Fibroblast of the aortic adventitia (primary cell): Measurements from ENCODE around the gene KLHL26. TPM values are rescaled to one million over a fixed set of nuclear protein-coding genes. Genes with fewer than 3 reads are reported as not detected.

Experiments used
- DNase-seq: peaks from one replicate; pipeline ENCODE4 v3.0.0-alpha.2; 2010; ENCODE audit warnings: low read depth
- H3K4me3 ChIP-seq: 2 replicates; pipeline ENCODE4 v1.5.1; 2011; ENCODE audit warnings: low read depth, mild to moderate bottlenecking, control low read depth, low read length, moderate library complexity
- total RNA-seq: library from RNA; depleted of rRNA; stranded (reverse); fragments of >200 nt; gene quantifications from 2 replicates; pipeline ENCODE4 v1.2.3, GENCODE V29; 2012; ENCODE audit warnings: low replicate concordance
- TF ChIP-seq, protein P1 (sequence below): IDR thresholded peaks from 2 replicates; pipeline ENCODE4 v1.5.1; 2011; ENCODE audit warnings: mild to moderate bottlenecking, low read length, control low read depth, inconsistent platforms; ENCODE audit not compliant: insufficient read depth

Gene KLHL26
- total RNA-seq, 1 donor, result 3.9 TPM

DNA sequence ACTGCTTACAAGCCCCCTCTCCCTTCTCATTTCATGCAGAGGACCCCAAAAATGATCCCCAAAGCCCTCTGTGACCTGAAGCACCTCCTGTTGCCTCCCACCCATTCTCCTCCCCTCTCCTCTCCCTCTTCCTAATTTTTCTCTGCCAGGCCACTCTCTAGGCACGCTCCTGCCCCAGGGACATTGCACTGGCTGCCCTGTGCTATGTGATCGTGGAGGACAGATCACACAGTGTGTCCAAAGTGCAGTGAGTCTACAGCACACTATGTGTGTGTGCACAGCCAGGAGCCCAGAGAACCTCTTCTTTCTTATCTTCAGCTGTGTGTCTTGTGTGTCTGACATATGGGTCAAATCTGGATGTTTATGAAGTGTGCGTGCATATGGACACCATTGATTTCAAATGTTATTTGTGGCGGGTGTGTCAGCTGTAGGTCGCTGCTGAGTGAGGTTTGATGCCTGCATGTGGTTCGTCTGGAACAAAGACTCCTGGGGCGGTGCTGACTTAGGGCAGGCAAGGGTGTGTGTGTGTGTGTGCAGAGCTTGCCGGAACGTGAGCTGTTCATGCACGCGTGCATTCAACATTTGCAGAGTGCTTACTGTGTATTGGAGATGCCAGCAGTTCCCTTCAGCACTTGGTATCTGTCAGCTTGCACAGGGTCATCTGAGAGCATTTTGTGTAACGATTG, 2.1 kb upstream of the KLHL26 start:
- TF ChIP-seq, protein P1, sequence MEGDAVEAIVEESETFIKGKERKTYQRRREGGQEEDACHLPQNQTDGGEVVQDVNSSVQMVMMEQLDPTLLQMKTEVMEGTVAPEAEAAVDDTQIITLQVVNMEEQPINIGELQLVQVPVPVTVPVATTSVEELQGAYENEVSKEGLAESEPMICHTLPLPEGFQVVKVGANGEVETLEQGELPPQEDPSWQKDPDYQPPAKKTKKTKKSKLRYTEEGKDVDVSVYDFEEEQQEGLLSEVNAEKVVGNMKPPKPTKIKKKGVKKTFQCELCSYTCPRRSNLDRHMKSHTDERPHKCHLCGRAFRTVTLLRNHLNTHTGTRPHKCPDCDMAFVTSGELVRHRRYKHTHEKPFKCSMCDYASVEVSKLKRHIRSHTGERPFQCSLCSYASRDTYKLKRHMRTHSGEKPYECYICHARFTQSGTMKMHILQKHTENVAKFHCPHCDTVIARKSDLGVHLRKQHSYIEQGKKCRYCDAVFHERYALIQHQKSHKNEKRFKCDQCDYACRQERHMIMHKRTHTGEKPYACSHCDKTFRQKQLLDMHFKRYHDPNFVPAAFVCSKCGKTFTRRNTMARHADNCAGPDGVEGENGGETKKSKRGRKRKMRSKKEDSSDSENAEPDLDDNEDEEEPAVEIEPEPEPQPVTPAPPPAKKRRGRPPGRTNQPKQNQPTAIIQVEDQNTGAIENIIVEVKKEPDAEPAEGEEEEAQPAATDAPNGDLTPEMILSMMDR, result no peak
- peak; percentile 32 for DNase-seq
- H3K4me3 ChIP-seq, result no peak overlapping the region

DNA sequence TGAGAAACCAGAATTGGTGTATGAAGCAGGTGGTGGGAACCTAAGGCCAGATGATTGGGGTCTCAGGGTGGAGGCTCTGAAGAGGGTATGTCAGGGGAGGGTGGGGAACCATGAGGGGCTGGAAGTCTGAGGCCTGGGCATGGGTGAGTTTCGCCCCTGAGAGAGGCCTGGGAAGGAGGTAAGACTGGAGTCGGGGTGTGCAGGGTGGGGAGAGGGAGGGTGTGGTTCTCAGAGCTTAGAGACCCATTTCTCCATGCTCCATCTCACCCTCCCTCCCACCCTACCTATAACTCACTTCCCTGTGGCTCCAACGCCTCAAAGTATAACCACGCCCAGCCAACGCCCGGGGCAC, 1.0 kb upstream of the KLHL26 start:
- TF ChIP-seq, protein P1, result no peak
- DNase-seq, result no peak
- H3K4me3 ChIP-seq, result no peak overlapping the region

DNA sequence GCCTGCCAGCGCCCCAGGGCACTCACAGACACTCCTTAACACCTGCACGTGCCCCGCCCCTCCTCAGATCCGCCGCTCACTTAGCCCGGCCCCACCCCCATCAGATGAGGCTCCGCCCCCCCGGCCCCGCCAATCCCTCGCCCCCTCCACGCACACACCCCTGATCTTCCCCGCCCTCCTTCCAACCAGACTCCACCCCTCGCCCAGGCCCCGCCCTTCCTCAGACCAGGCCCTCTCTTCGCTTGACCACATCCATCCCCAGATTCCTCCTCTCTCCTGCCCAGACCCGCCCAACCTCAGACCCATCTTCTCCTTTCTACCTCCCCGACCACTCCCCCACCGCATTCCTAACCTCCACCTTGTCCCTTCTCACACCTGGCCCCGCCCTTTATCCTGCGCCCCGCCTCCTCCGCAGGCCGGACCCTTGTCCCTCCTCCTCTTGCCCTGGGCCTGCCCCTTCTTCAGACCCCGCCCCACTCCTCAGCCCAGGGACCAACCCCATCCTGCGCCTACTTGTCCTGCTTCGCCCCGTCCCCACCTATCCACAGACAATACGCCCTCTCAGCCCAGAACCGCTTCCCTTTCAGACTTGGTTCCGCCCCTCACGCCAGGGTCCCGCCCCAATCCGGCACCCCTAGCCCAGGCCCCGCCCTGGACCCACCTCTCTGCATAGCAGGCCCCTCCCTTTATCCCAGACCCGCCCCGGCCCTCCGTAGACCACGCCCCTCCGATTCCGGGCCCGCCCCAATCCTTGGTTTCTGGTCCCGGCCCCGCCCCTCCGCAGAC, 452 bp upstream of the KLHL26 start:
- peak overlapping the region; percentile 86 for H3K4me3 ChIP-seq
- peak; percentile 93 for DNase-seq
- TF ChIP-seq, protein P1, result no peak

DNA sequence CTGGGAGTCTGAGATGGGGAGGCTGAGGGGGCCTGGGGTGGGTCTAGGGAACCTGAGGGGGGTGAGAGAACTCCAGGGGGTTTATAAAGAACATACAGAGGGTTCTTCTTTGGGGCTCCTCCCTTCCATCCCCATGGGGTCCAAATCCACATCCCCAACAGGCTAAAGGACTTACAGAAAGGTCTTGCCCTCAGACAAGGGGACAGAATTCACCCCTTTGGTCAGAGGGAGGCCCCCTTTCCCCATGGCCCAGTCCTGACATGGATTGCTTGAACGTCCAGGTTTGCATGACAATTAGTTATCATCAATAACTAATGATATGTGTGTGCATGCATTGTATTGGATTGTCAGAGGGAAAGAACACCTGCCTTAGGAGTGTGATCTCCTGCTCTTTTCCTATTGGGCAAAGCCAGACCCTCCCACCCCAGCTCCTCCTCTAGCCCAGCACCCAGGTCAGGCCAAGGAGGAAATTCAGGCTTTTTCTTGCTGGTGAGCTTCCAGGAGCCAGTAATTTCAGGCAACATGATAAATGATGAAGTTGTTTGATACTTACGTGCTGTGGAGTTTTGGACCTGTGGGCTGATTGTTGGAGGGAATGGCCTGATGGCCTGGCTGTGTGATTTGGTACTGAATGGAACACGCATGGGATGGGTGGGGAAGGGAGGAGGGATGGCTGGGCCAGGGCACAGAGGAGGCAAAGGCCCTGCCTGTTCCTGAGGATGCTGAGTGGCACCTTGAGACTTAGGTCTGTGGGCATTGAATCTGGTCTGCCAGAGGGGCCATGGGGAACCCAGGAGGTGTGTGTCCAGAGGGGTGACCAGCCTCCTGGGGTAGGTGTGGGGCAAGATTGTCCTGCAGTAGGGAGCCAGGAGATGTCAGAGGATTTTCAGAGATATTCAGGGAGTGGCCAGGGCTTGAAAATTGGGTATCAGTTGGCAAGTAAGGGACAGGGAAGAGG, 1.1 kb downstream of the KLHL26 start:
- peak overlapping the region; percentile 86 for H3K4me3 ChIP-seq
- DNase-seq, result no peak
- TF ChIP-seq, protein P1, result no peak

DNA sequence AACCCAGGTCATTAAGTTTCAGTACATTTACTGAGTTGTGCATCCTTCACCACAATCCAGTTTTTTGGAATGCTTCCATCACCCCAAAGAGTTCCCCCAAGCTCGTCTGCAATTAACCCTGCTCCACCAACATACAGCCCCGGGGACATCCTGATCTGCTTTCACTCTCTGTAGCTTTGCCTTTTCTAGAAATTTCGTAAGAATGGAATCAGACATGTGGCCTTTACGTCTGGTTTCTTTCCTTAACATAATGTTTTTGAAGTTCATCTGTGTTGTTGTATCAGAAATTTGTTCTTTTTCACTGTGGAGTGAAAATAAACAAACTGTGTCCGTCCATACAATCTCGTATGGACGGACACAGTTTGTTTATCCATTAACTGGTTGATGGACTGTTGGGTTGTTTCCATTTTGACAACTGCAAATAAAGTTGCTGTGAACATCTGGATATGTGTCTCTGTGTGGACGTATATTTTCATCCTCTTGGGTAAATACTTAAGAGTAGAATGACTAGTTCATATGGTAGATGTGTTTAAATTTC, 2.9 kb downstream of the KLHL26 start:
- TF ChIP-seq, protein P1, result no peak
- DNase-seq, result no peak

More for the DNA sequence above, 2.9 kb downstream of the KLHL26 start:
- no peak overlapping the region for H3K4me3 ChIP-seq
